ENCODE measurements around the gene ACTR3. TPM values are rescaled to one million over a fixed set of nuclear protein-coding genes. Genes with fewer than 3 reads are reported as not detected.

The ACTR3 gene
- total RNA-seq, 4 donors from 2014 or later = 83.9 to 126 (median 102) TPM

DNA sequence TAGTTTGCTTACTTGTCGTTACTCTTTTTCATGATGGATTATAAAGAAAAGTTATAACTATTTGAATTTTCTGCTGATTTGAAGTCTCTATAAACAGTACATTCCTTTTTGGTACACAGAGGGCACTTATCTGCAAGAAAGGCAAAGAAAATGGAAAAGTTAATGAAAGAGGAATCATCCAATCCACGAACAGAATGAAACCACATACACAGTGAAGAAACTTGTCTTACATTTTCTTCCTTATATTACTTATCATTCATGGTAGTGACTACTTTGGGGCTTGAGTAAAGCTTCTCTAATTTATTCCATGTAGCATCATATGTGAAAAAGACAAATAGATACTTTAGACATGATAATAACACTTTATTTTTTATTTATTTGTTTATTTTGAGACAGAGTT, 14.8 kb upstream of the ACTR3 start:
- intact Hi-C loops (cut with DNase I) = no loop called here
- no peak for DNase-seq
- H3K27me3 ChIP-seq = no peaks in the 10 kb centered on the region
- TF ChIP-seq, protein P1, sequence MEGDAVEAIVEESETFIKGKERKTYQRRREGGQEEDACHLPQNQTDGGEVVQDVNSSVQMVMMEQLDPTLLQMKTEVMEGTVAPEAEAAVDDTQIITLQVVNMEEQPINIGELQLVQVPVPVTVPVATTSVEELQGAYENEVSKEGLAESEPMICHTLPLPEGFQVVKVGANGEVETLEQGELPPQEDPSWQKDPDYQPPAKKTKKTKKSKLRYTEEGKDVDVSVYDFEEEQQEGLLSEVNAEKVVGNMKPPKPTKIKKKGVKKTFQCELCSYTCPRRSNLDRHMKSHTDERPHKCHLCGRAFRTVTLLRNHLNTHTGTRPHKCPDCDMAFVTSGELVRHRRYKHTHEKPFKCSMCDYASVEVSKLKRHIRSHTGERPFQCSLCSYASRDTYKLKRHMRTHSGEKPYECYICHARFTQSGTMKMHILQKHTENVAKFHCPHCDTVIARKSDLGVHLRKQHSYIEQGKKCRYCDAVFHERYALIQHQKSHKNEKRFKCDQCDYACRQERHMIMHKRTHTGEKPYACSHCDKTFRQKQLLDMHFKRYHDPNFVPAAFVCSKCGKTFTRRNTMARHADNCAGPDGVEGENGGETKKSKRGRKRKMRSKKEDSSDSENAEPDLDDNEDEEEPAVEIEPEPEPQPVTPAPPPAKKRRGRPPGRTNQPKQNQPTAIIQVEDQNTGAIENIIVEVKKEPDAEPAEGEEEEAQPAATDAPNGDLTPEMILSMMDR (IDR thresholded peaks at IDR 0.05) = no peak
- no peak for TF ChIP-seq POLR2A (IDR thresholded peaks at IDR 0.05)
- H3K36me3 ChIP-seq = no peaks in the 10 kb centered on the region
- peaks cover 0 to 4% of the 10 kb centered on the region in 2 donors for H3K4me1 ChIP-seq
- H3K27ac ChIP-seq = no peak overlapping the region
- H3K4me3 ChIP-seq (replicated peaks in 1 of 3) = no peak overlapping the region
- H3K9me3 ChIP-seq = no peaks in the 10 kb centered on the region
- WGBS, 2 donors = 84 to 86% methylated on average over 2 of the region's 2 CpGs

DNA sequence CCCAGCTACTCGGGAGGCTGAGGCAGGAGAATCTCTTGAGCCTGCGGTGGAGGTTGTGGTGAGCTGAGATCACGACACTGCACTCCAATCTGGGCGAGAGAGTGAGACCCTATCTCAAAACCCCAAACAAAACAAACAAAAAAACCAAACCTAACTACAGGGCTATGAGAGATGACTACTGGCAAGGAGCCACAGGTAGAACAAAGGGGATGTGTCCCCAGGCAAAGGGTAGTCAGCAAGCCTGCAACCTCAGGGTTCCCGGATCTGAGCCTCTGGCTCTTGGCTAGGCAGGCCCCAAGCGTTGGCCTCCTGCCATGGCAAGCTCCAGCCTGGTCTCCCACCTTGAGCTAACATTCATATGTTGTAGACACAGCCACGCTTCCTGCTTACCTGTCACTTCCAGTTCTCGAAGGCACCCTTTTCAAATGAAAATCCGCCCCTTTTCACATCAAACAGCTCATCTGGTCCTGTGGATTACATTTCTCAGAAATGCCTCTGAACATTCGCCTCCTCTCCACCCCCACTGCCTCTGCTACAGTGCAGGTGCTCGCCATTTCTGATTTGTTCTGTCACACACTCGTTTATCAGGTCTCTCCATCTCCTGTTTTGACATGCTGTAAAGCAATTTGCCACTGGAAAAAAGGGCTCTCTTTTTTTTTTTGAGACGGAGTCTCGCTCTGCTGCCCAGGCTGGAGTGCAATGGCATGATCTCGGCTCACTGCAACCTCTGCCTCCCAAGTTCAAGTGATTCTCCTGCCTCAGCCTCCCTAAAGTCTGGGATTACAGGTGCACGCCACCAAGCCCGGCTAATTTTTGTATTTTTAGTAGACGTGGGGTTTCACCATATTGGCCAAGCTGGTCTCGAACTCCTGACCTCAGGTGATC, 13.1 kb upstream of the ACTR3 start:
- DNase-seq = peak; percentile 30 to 44
- TF ChIP-seq POLR2A (IDR thresholded peaks at IDR 0.05) = no peak
- TF ChIP-seq, protein P1 (IDR thresholded peaks at IDR 0.05) = no peak
- Histone ChIP-seq H3K4me3 (replicated peaks in 1 of 3) (no peak overlapping the region), H3K36me3 (no peaks in the 10 kb centered on the region), H3K27me3 (no peaks in the 10 kb centered on the region), H3K4me1 (peaks cover 0 to 4% of the 10 kb centered on the region in 2 donors), H3K27ac (no peak overlapping the region), H3K9me3 (no peaks in the 10 kb centered on the region)
- intact Hi-C loops (cut with DNase I) = no loop called here
- 62 to 63% methylated on average over 19 of the region's 19 CpGs for WGBS, 2 donors

DNA sequence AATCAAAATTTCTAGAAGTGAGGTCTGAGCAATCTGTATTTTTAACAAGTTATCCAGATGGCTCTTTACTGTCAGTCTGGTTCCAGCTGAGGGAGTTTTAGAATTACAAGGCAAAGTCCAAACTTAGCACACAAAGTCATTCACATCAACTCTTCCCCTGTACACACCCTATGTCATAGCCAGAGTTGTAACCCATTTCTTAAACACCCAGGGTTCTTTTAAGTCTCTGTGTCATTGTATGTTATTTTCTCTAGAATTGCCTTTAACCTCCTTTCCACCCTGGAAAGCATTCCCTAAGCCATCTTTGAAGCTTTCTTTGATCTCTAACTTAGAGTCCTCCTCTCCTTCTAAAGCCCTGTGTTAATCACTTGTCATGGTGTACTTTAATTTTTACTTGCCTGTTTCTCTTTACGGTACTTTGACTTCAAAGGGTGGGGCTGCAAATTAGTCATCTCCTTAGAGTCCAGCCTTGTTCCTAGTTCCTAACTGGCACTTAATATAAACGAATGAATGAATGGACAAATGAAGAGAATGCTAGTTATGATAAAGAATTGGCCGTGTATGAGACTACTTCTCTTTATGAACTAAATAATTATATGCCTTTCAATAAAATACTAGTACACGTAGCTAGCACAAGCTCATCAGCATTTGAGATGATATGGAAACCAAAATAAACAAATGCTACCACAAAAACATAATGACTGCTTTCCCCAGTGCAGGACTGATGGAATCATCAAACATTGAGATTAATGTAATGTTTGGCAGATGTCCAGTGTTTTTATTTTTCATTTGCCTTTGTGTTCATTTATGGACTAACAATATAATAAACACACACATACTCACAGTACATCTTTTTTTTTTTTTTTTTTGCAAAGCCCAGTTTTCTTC, 11.9 kb upstream of the ACTR3 start:
- Histone ChIP-seq H3K9me3 (no peaks in the 10 kb centered on the region), H3K27me3 (no peaks in the 10 kb centered on the region), H3K36me3 (no peaks in the 10 kb centered on the region), H3K4me1 (peaks cover 0 to 4% of the 10 kb centered on the region in 2 donors), H3K27ac (no peak overlapping the region), H3K4me3 (replicated peaks in 1 of 3) (no peak overlapping the region)
- 45 to 54% methylated on average over 4 of the region's 4 CpGs for WGBS, 2 donors
- intact Hi-C loops (cut with DNase I) = no loop called here
- no peak for DNase-seq
- TF ChIP-seq POLR2A (IDR thresholded peaks at IDR 0.05) = no peak
- TF ChIP-seq, protein P1 (IDR thresholded peaks at IDR 0.05) = no peak

DNA sequence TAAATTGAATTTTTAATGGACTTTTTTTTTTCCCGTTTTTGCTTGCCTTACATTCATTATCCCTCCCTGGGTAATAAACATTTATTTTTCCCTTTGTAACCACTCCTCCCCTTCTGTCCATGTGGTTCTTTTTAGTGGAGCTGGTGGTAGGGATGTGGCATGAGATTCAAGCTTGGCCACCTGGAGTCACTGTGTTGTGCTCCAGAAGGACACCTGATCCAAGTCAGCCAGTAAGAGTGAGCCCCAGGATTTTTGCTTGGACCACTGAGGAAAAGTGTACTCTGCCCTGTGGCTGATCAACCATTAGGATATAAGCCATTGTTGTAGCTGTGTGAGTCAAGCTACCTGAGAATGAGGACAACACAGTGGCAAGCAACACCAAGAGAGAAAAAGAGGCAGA, 11.1 kb upstream of the ACTR3 start:
- H3K27me3 ChIP-seq = no peaks in the 10 kb centered on the region
- DNase-seq = no peak
- 81 to 89% methylated on average over 1 of the region's 1 CpG for WGBS, 2 donors
- no peak overlapping the region for H3K27ac ChIP-seq
- intact Hi-C loops (cut with DNase I) = no loop called here
- no peaks in the 10 kb centered on the region for H3K9me3 ChIP-seq
- TF ChIP-seq, protein P1 (IDR thresholded peaks at IDR 0.05) = no peak
- TF ChIP-seq POLR2A (IDR thresholded peaks at IDR 0.05) = no peak
- peaks cover 0 to 4% of the 10 kb centered on the region in 2 donors for H3K4me1 ChIP-seq
- H3K4me3 ChIP-seq (replicated peaks in 1 of 3) = no peak overlapping the region
- H3K36me3 ChIP-seq = no peaks in the 10 kb centered on the region

Measured in thyroid gland (tissue), 4 donors.